Measurements from ENCODE around the gene AGMAT. TPM values are rescaled to one million over a fixed set of nuclear protein-coding genes. Genes with fewer than 3 reads are reported as not detected.

Gene AGMAT
- total and polyA plus RNA-seq, 2 of the 13 experiments (the other 11 are each of a cell fraction or from before 2014, with no cell fraction given): 59.1 to 174 TPM

GRCh38 chr1:15524283-15525049 lies 60.4 kb downstream of the AGMAT start (continued):
- no peak for TF ChIP-seq SNAPC4 (CRISPR knock-in tag; IDR thresholded peaks at IDR 0.05)
- no peak for TF ChIP-seq ZNF24 (IDR thresholded peaks at IDR 0.05)
- TF ChIP-seq MAFK (conservative IDR thresholded peaks at IDR 0.05 in 1 of 2, IDR thresholded peaks at IDR 0.05 in 1 of 2; ENCODE audit: low read length in 2 of 2): no peak
- TF ChIP-seq ZNF253 (CRISPR knock-in tag; IDR thresholded peaks at IDR 0.05; ENCODE audit: borderline replicate concordance): no peak
- TF ChIP-seq ZSCAN22 (CRISPR knock-in tag; IDR thresholded peaks at IDR 0.05): no peak
- TF ChIP-seq TBP (CRISPR knock-in tag; IDR thresholded peaks at IDR 0.05): no peak
- TF ChIP-seq ZBTB21 (CRISPR knock-in tag; IDR thresholded peaks at IDR 0.05): peak; percentile 79
- TF ChIP-seq ETV6 (CRISPR knock-in tag; conservative IDR thresholded peaks at IDR 0.05): no peak
- TF ChIP-seq HNF1B (CRISPR knock-in tag; IDR thresholded peaks at IDR 0.05): no peak
- no peak for TF ChIP-seq ZXDC (CRISPR knock-in tag; IDR thresholded peaks at IDR 0.05)
- TF ChIP-seq SP2 (CRISPR knock-in tag; IDR thresholded peaks at IDR 0.05): no peak
- peak; percentile 78 for TF ChIP-seq SP5 (CRISPR knock-in tag; IDR thresholded peaks at IDR 0.05; ENCODE audit: borderline replicate concordance, low read depth)
- TF ChIP-seq ZNF747 (CRISPR knock-in tag; IDR thresholded peaks at IDR 0.05; ENCODE audit: borderline replicate concordance): no peak
- TF ChIP-seq ZNF841 (CRISPR knock-in tag; IDR thresholded peaks at IDR 0.05; ENCODE audit: borderline replicate concordance): no peak
- TF ChIP-seq TIGD3 (CRISPR knock-in tag; IDR thresholded peaks at IDR 0.05; ENCODE audit: borderline replicate concordance): no peak
- peak; percentile 76 for TF ChIP-seq CREM (IDR thresholded peaks at IDR 0.05)
- no peak for TF ChIP-seq CREM (CRISPR knock-in tag; IDR thresholded peaks at IDR 0.05)
